Measurements from ENCODE around the gene TBC1D13. TPM values are rescaled to one million over a fixed set of nuclear protein-coding genes. Genes with fewer than 3 reads are reported as not detected.
"Not testable (repeated sequence)": the region's sequence is repeated elsewhere in the genome, so short reads cannot be mapped to it uniquely, and the experiment has no call there.

The TBC1D13 gene
- polyA plus RNA-seq, 6 donors from 2014 or later = 23.8 to 39.7 (median 25.6) TPM

- not testable (repeated sequence) for H3K27me3 Mint-ChIP-seq; H3K27ac Mint-ChIP-seq; DNase-seq; H3K4me3 Mint-ChIP-seq; ATAC-seq (ENCODE audit: low read depth in 2 of 2); H3K4me1 Mint-ChIP-seq
- H3K36me3 Mint-ChIP-seq = peaks cover 14 to 26% of the 10 kb centered on the region in 2 donors
- H3K9me3 Mint-ChIP-seq = peaks cover 4 to 29% (median 14%) of the 10 kb centered on the region in 7 donors
Measured at GRCh38 chr9:128851779-128852600, 64.9 kb downstream of the TBC1D13 start.

DNA sequence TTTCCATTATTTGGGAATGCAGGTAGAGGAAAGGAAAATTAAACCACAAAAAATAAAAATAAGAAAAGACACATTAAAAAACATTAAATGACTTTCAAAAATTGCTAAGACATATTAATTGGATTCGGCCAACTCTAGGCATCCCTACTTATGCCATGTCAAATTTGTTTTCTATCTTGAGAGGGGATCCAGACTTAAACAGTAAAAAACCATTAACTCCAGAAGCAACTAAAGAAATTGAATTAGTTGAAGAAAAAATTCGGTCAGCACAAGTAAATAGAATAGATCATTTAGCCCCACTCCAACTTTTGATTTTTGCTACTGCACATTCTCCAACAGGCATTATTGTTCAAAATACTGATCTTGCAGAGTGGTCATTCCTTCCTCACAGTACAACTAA lies 65.6 kb downstream of the TBC1D13 start:
- Mint-ChIP-seq H3K9me3 (peaks cover 4 to 26% (median 14%) of the 10 kb centered on the region in 7 donors), H3K36me3 (peaks cover 14 to 25% of the 10 kb centered on the region in 2 donors)
- H3K27ac Mint-ChIP-seq; H3K4me1 Mint-ChIP-seq; ATAC-seq (ENCODE audit: low read depth in 2 of 2); H3K4me3 Mint-ChIP-seq; DNase-seq; H3K27me3 Mint-ChIP-seq: not testable (repeated sequence)

GRCh38 chr9:128854454-128854853 lies 67.4 kb downstream of the TBC1D13 start:
- H3K27me3 Mint-ChIP-seq; H3K4me1 Mint-ChIP-seq; ATAC-seq (ENCODE audit: low read depth in 2 of 2); DNase-seq; H3K27ac Mint-ChIP-seq; H3K4me3 Mint-ChIP-seq: not testable (repeated sequence)
- Mint-ChIP-seq H3K9me3 (peaks cover 4 to 19% (median 12%) of the 10 kb centered on the region in 7 donors), H3K36me3 (peaks cover 14 to 17% of the 10 kb centered on the region in 2 donors)

DNA sequence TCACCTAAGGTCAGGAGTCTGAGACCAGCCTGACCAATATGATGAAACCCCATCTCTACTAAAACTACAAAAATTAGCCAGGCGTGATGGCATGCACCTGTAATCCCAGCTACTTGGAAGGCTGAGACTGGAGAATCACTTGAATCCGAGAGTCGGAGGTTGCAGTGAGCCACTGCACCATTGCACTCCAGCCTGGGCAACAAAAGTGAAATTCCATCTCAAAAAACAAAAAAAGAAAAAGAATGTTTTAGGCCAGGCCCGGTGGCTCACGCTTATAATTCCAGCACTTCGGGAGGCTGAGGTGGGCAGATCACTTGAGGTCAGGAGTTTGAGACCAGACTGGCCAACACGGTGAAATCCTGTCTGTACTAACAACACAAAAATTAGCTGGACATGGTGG lies 71.4 kb downstream of the TBC1D13 start:
- H3K27me3 Mint-ChIP-seq; H3K4me1 Mint-ChIP-seq; H3K27ac Mint-ChIP-seq; H3K4me3 Mint-ChIP-seq; DNase-seq; ATAC-seq (ENCODE audit: low read depth in 2 of 2); H3K36me3 Mint-ChIP-seq; H3K9me3 Mint-ChIP-seq: not testable (repeated sequence)

Other genes with a start within 250 kb of the TBC1D13 start
- gene SPTAN1, start 234.7 kb upstream of the TBC1D13 start, polyA plus RNA-seq (ENCODE audit: low read depth in 6 of 6) = 10 to 100 TPM in 5 of 6 donors, 1 to 10 TPM in 1; 2.3 to 72.4 (median 31.4) TPM
- 10 to 100 TPM; 36.8 to 76.4 (median 49.7) TPM for gene DYNC2I2, start 130.4 kb upstream of the TBC1D13 start, polyA plus RNA-seq (ENCODE audit: low read depth in 6 of 6)
- 100 to 1,000 TPM; 186 to 306 (median 222) TPM for gene SET, start 98.0 kb upstream of the TBC1D13 start, polyA plus RNA-seq (ENCODE audit: low read depth in 6 of 6)
- gene PKN3, start 84.8 kb upstream of the TBC1D13 start, polyA plus RNA-seq (ENCODE audit: low read depth in 6 of 6) = under 1 TPM in 5 of 6 donors, not detected in 1; 0.12 to 0.92 (median 0.50) TPM
- 10 to 100 TPM; 17.9 to 47.6 (median 43.2) TPM for gene ZDHHC12, start 63.1 kb upstream of the TBC1D13 start, polyA plus RNA-seq (ENCODE audit: low read depth in 6 of 6)
- gene ZER1, start 15.3 kb upstream of the TBC1D13 start, polyA plus RNA-seq (ENCODE audit: low read depth in 6 of 6) = 10 to 100 TPM; 30.9 to 43.1 (median 33.0) TPM
- gene ENDOG, start 31.2 kb downstream of the TBC1D13 start, polyA plus RNA-seq (ENCODE audit: low read depth in 6 of 6) = 10 to 100 TPM in 4 of 6 donors, 1 to 10 TPM in 2; 5.0 to 17.8 (median 14.7) TPM
- 10 to 100 TPM; 38.6 to 60.4 (median 52.5) TPM for gene SPOUT1, start 42.5 kb downstream of the TBC1D13 start, polyA plus RNA-seq (ENCODE audit: low read depth in 6 of 6)
- gene KYAT1, start 94.7 kb downstream of the TBC1D13 start, polyA plus RNA-seq (ENCODE audit: low read depth in 6 of 6) = 1 to 10 TPM; 7.0 to 9.7 (median 8.5) TPM
- 10 to 100 TPM in 5 of 6 donors, 1 to 10 TPM in 1; 8.7 to 25.5 (median 14.6) TPM for gene LRRC8A, start 94.9 kb downstream of the TBC1D13 start, polyA plus RNA-seq (ENCODE audit: low read depth in 6 of 6)
- gene PHYHD1, start 133.7 kb downstream of the TBC1D13 start, polyA plus RNA-seq (ENCODE audit: low read depth in 6 of 6) = under 1 TPM in 2 of 6 donors, not detected in 4; 0.34 to 0.39 TPM
- gene DOLK, start 160.3 kb downstream of the TBC1D13 start, polyA plus RNA-seq (ENCODE audit: low read depth in 6 of 6) = 10 to 100 TPM in 4 of 6 donors, 1 to 10 TPM in 2; 9.3 to 14.2 (median 10.4) TPM
- 10 to 100 TPM; 20.2 to 30.2 (median 24.7) TPM for gene NUP188, start 160.4 kb downstream of the TBC1D13 start, polyA plus RNA-seq (ENCODE audit: low read depth in 6 of 6)
- 10 to 100 TPM; 18.0 to 38.7 (median 30.5) TPM for gene SH3GLB2, start 241.1 kb downstream of the TBC1D13 start, polyA plus RNA-seq (ENCODE audit: low read depth in 6 of 6)
- gene MIGA2, start 249.4 kb downstream of the TBC1D13 start, polyA plus RNA-seq (ENCODE audit: low read depth in 6 of 6) = 10 to 100 TPM in 1 of 6 donors, 1 to 10 TPM in 5; 2.7 to 12.8 (median 6.2) TPM